Activated CD4-positive, alpha-beta memory T cell treated with anti-CD3 and anti-CD28 coated beads, Interleukin-2, amount 10 ng/mL, durations not matched to agents 7 days and 5 days (primary cell): ENCODE measurements around the gene STPG4. TPM values are rescaled to one million over a fixed set of nuclear protein-coding genes. Genes with fewer than 3 reads are reported as not detected.
A peak's percentile ranks its signal among the peaks of the same experiment; 100 is the strongest.

ENCODE experiments used
- CTCF ChIA-PET: fragments of 350-600 bp; sonication (Branson Sonifier 250); formaldehyde crosslinking; loops from one replicate; lab custom pipeline; 2021; ENCODE audit warnings: antibody characterized with exemption, inconsistent platforms; lab: Charles Lee
- POLR2A ChIA-PET: fragments of 350-600 bp; sonication (Branson Sonifier 250); formaldehyde crosslinking; loops from one replicate; lab custom pipeline; 2021; ENCODE audit warnings: antibody characterized with exemption; lab: Charles Lee
- DNase-seq: peaks from one replicate; pipeline ENCODE4 v3.0.0-alpha.2; 2020
- H3K27ac Mint-ChIP-seq: one replicate; pipeline ENCODE4 v1.8.0; 2021; ENCODE audit warnings: mild to moderate bottlenecking, mixed read lengths
- H3K27me3 Mint-ChIP-seq: one replicate; pipeline ENCODE4 v1.8.0; 2021; ENCODE audit warnings: mixed read lengths
- H3K36me3 Mint-ChIP-seq: one replicate; pipeline ENCODE4 v1.8.0; 2021; ENCODE audit warnings: low read depth, mixed read lengths
- H3K4me1 Mint-ChIP-seq: one replicate; pipeline ENCODE4 v1.8.0; 2021; ENCODE audit warnings: mixed read lengths
- H3K4me3 Mint-ChIP-seq: one replicate; pipeline ENCODE4 v1.8.0; 2021; ENCODE audit warnings: mild to moderate bottlenecking, mixed read lengths
- H3K9me3 Mint-ChIP-seq: one replicate; pipeline ENCODE4 v1.8.0; 2021; ENCODE audit warnings: mixed read lengths
- total RNA-seq, 2 experiments: library from RNA; stranded (reverse); gene quantifications; one replicate each; pipeline ENCODE4 v1.2.3, GENCODE V29; 2021

The STPG4 gene
- total RNA-seq, 2 experiments from 2014 or later = 0.13 TPM; not detected in 1

GRCh38 chr2:47057687-47058002 lies 97.5 kb downstream of the STPG4 start:
- Mint-ChIP-seq H3K4me1 (peaks cover 14% of the 10 kb centered on the region), H3K4me3 (no peak overlapping the region), H3K9me3 (no peaks in the 10 kb centered on the region), H3K27ac (peak overlapping the region; percentile 56), H3K27me3 (no peaks in the 10 kb centered on the region), H3K36me3 (peaks cover 13% of the 10 kb centered on the region)
- POLR2A ChIA-PET = no interaction called here
- DNase-seq = no peak
- CTCF ChIA-PET = no interaction called here

- DNase-seq = no peak
- peaks cover 15% of the 10 kb centered on the region for H3K36me3 Mint-ChIP-seq
- peak overlapping the region; percentile 56 for H3K27ac Mint-ChIP-seq
- POLR2A ChIA-PET = no interaction called here
- H3K27me3 Mint-ChIP-seq = no peaks in the 10 kb centered on the region
- H3K4me1 Mint-ChIP-seq = peaks cover 14% of the 10 kb centered on the region
- H3K4me3 Mint-ChIP-seq = no peak overlapping the region
- H3K9me3 Mint-ChIP-seq = no peaks in the 10 kb centered on the region
- CTCF ChIA-PET = no interaction called here
Observed at GRCh38 chr2:47056868-47057686, 98.0 kb downstream of the STPG4 start.

- no peak for DNase-seq
- POLR2A ChIA-PET = no interaction called here
- Mint-ChIP-seq H3K36me3 (peaks cover 21% of the 10 kb centered on the region), H3K27me3 (no peaks in the 10 kb centered on the region), H3K27ac (no peak overlapping the region), H3K4me1 (peaks cover 14% of the 10 kb centered on the region), H3K4me3 (no peak overlapping the region), H3K9me3 (no peaks in the 10 kb centered on the region)
- CTCF ChIA-PET = no interaction called here
Observed at GRCh38 chr2:47056374-47056773, 98.7 kb downstream of the STPG4 start.

GRCh38 chr2:47054868-47055267 lies 100.2 kb downstream of the STPG4 start:
- no peak overlapping the region for H3K27ac Mint-ChIP-seq
- CTCF ChIA-PET = no interaction called here
- peaks cover 14% of the 10 kb centered on the region for H3K4me1 Mint-ChIP-seq
- H3K36me3 Mint-ChIP-seq = peaks cover 26% of the 10 kb centered on the region
- POLR2A ChIA-PET = no interaction called here
- no peak for DNase-seq
- H3K9me3 Mint-ChIP-seq = no peaks in the 10 kb centered on the region
- no peaks in the 10 kb centered on the region for H3K27me3 Mint-ChIP-seq
- H3K4me3 Mint-ChIP-seq = no peak overlapping the region

GRCh38 chr2:47054036-47054555 lies 101.0 kb downstream of the STPG4 start:
- Mint-ChIP-seq H3K36me3 (peaks cover 30% of the 10 kb centered on the region), H3K27ac (no peak overlapping the region), H3K4me1 (peaks cover 17% of the 10 kb centered on the region), H3K4me3 (no peak overlapping the region), H3K9me3 (no peaks in the 10 kb centered on the region), H3K27me3 (no peaks in the 10 kb centered on the region)
- no peak for DNase-seq
- CTCF ChIA-PET = no interaction called here
- POLR2A ChIA-PET = no interaction called here

GRCh38 chr2:47052847-47053246 lies 102.3 kb downstream of the STPG4 start:
- ChIA-PET CTCF (no interaction called here), POLR2A (no interaction called here)
- H3K9me3 Mint-ChIP-seq = no peaks in the 10 kb centered on the region
- H3K27me3 Mint-ChIP-seq = no peaks in the 10 kb centered on the region
- H3K4me3 Mint-ChIP-seq = no peak overlapping the region
- H3K36me3 Mint-ChIP-seq = peaks cover 34% of the 10 kb centered on the region
- no peak overlapping the region for H3K27ac Mint-ChIP-seq
- H3K4me1 Mint-ChIP-seq = peaks cover 15% of the 10 kb centered on the region
- no peak for DNase-seq

- ChIA-PET POLR2A (no interaction called here), CTCF (no interaction called here)
- Mint-ChIP-seq H3K27me3 (no peaks in the 10 kb centered on the region), H3K27ac (no peak overlapping the region), H3K36me3 (peaks cover 36% of the 10 kb centered on the region), H3K4me1 (peaks cover 5% of the 10 kb centered on the region), H3K9me3 (no peaks in the 10 kb centered on the region), H3K4me3 (no peak overlapping the region)
- DNase-seq = no peak
Observed at GRCh38 chr2:47051562-47051961, 103.5 kb downstream of the STPG4 start.

- ChIA-PET POLR2A (no interaction called here), CTCF (no interaction called here)
- H3K9me3 Mint-ChIP-seq = no peaks in the 10 kb centered on the region
- H3K4me1 Mint-ChIP-seq = peaks cover 4% of the 10 kb centered on the region
- no peak overlapping the region for H3K27ac Mint-ChIP-seq
- H3K36me3 Mint-ChIP-seq = peaks cover 41% of the 10 kb centered on the region
- H3K27me3 Mint-ChIP-seq = no peaks in the 10 kb centered on the region
- no peak for DNase-seq
- H3K4me3 Mint-ChIP-seq = no peak overlapping the region
Observed at GRCh38 chr2:47050762-47051161, 104.3 kb downstream of the STPG4 start.

- no peaks in the 10 kb centered on the region for H3K9me3 Mint-ChIP-seq
- CTCF ChIA-PET = no interaction called here
- POLR2A ChIA-PET = no interaction called here
- H3K4me1 Mint-ChIP-seq = peaks cover 4% of the 10 kb centered on the region
- no peak overlapping the region for H3K27ac Mint-ChIP-seq
- peaks cover 43% of the 10 kb centered on the region for H3K36me3 Mint-ChIP-seq
- no peaks in the 10 kb centered on the region for H3K27me3 Mint-ChIP-seq
- DNase-seq = no peak
- H3K4me3 Mint-ChIP-seq = no peak overlapping the region
Observed at GRCh38 chr2:47050021-47050760, 104.9 kb downstream of the STPG4 start.

GRCh38 chr2:47049502-47049901 lies 105.6 kb downstream of the STPG4 start:
- ChIA-PET CTCF (no interaction called here), POLR2A (no interaction called here)
- Mint-ChIP-seq H3K36me3 (peaks cover 43% of the 10 kb centered on the region), H3K27ac (no peak overlapping the region), H3K4me3 (no peak overlapping the region), H3K27me3 (no peaks in the 10 kb centered on the region), H3K4me1 (peaks cover 4% of the 10 kb centered on the region), H3K9me3 (no peaks in the 10 kb centered on the region)
- no peak for DNase-seq

GRCh38 chr2:47048801-47049480 lies 106.2 kb downstream of the STPG4 start:
- no peak overlapping the region for H3K27ac Mint-ChIP-seq
- ChIA-PET CTCF (no interaction called here), POLR2A (no interaction called here)
- H3K36me3 Mint-ChIP-seq = peaks cover 48% of the 10 kb centered on the region
- H3K9me3 Mint-ChIP-seq = no peaks in the 10 kb centered on the region
- DNase-seq = no peak
- H3K4me1 Mint-ChIP-seq = peaks cover 4% of the 10 kb centered on the region
- H3K27me3 Mint-ChIP-seq = no peaks in the 10 kb centered on the region
- no peak overlapping the region for H3K4me3 Mint-ChIP-seq

- Mint-ChIP-seq H3K9me3 (no peaks in the 10 kb centered on the region), H3K27me3 (no peaks in the 10 kb centered on the region), H3K4me1 (peaks cover 4% of the 10 kb centered on the region), H3K4me3 (no peak overlapping the region), H3K36me3 (peaks cover 40% of the 10 kb centered on the region), H3K27ac (no peak overlapping the region)
- ChIA-PET CTCF (interaction anchor here (0.8 kb wide), 1 partner anchor 53 kb away, joined by 3 read pairs; no protein-coding TSS in a partner anchor), POLR2A (no interaction called here)
- DNase-seq = no peak
Observed at GRCh38 chr2:47046271-47046670, 108.8 kb downstream of the STPG4 start.

GRCh38 chr2:47043891-47044239 lies 111.2 kb downstream of the STPG4 start:
- Mint-ChIP-seq H3K27me3 (no peaks in the 10 kb centered on the region), H3K4me3 (no peak overlapping the region), H3K9me3 (no peaks in the 10 kb centered on the region), H3K36me3 (peaks cover 30% of the 10 kb centered on the region), H3K4me1 (peaks cover 8% of the 10 kb centered on the region), H3K27ac (peak overlapping the region; percentile 15)
- ChIA-PET CTCF (no interaction called here), POLR2A (no interaction called here)
- DNase-seq = no peak
